HG03064 (cell line): Measurements from ENCODE around the gene BAD.

Source experiments
- ATAC-seq: cut with Tn5 transposase; IDR thresholded peaks from one replicate; pipeline ENCODE4 v1.9.1; 2021; ENCODE audit warnings: low read depth; ENCODE audit not compliant: unreplicated experiment

The BAD gene

DNA sequence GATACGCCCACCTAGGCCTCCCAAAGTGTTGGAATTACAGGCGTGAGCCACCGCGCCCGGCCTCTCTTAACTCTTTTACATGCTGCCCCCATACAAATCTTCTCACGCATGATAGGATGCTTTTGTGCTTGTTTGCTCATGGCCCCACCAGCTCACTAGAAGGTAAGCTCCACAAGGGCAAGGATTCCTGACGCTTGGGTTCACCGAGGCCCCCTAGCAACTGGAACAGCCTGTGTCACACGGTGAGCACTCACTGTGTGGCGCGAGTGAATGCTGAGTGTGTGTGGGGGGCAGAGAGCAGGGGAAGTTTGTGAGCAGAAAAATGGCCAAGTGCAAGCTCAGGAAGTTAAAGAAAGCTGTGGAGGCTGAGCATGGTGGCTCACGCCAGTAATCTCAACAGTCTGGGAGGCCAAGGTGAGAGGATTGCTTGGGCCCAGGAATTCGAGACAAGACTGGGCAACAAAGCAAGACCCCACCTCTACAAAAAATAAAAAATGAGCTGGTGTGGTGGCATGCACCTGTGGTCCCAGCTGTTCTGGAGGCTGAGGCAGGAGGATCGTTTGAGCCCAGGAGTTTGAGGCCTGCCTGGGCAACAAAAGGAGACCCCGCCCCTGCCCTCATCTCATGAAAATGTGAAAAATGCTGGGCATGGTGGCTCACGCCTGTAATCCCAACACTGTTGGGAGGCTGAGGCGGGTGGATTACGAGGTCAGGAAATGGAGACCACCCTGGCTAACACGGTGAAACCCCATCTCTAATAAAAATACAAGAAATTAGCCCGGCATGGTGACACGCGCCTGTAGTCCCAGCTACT lies 2.3 kb downstream of the BAD start:
- ATAC-seq: no peak

GRCh38 chr11:64278576-64279190 lies 5.8 kb downstream of the BAD start:
- ATAC-seq: no peak

- ATAC-seq: no peak
These were observed 7.6 kb downstream of the BAD start for GRCh38 chr11:64276653-64277431.

GRCh38 chr11:64275841-64276240 lies 8.6 kb downstream of the BAD start:
- ATAC-seq: no peak

- ATAC-seq: no peak
These were observed 9.2 kb downstream of the BAD start for GRCh38 chr11:64275031-64275800.

GRCh38 chr11:64269540-64270220 lies 14.8 kb downstream of the BAD start:
- peak; percentile 52 for ATAC-seq

DNA sequence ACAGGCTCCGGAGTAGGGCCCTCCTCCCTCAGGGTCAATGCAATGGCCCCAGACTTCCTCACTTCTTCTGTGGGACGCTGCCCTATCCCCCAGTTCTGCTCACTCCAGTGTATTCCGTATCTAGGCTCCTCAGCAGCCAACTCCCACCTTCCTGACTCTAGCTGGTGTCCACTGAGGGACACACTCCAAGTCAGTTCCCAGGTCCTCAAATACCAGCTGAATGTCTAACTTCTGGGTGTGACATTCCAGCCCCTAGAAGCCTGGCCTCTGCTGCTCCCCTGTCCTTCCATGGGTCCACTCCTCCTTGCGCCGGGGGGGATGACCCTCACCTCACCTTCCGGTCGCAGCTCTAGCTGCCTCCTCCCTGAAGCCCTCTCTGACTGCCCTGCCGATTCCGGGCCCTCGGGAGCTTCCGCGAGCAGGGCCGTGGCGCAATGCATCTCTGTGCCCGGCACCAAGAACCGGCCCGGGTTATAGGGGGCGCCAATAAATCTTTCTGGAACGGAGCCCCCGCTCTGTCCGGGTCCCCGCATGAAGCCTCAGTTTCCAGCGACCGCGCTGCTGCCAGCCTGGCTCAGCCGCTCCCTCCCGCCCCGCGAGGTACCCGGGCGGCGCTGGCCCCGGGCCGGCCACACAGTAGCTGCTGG lies 15.4 kb downstream of the BAD start:
- peak; percentile 22 for ATAC-seq

GRCh38 chr11:64268025-64268892 lies 16.2 kb downstream of the BAD start:
- ATAC-seq: no peak

GRCh38 chr11:64267207-64267945 lies 17.1 kb downstream of the BAD start:
- no peak for ATAC-seq

DNA sequence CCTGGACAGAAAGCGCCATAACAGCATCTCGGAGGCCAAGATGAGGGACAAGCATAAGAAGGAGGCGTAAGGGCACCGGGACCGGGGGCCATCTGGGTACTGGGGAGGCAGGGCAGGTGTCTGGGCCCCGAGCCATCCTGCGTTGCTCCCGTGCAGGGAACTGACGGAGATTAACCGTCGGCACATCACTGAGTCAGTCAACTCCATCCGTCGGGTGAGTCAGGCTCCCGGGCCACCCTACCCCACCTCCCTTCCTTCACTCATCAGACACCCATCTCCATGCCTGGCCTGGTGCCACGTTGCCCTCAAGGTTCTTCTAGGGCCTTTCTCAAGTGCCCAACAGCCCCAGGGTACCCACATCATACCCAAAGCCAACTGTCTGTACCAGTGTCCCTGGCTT lies 18.1 kb downstream of the BAD start:
- no peak for ATAC-seq

- no peak for ATAC-seq
These were observed 19.0 kb downstream of the BAD start for GRCh38 chr11:64265176-64266160.

GRCh38 chr11:64264371-64264852 lies 20.1 kb downstream of the BAD start:
- ATAC-seq: no peak

GRCh38 chr11:64263947-64264317 lies 20.5 kb downstream of the BAD start:
- no peak for ATAC-seq

DNA sequence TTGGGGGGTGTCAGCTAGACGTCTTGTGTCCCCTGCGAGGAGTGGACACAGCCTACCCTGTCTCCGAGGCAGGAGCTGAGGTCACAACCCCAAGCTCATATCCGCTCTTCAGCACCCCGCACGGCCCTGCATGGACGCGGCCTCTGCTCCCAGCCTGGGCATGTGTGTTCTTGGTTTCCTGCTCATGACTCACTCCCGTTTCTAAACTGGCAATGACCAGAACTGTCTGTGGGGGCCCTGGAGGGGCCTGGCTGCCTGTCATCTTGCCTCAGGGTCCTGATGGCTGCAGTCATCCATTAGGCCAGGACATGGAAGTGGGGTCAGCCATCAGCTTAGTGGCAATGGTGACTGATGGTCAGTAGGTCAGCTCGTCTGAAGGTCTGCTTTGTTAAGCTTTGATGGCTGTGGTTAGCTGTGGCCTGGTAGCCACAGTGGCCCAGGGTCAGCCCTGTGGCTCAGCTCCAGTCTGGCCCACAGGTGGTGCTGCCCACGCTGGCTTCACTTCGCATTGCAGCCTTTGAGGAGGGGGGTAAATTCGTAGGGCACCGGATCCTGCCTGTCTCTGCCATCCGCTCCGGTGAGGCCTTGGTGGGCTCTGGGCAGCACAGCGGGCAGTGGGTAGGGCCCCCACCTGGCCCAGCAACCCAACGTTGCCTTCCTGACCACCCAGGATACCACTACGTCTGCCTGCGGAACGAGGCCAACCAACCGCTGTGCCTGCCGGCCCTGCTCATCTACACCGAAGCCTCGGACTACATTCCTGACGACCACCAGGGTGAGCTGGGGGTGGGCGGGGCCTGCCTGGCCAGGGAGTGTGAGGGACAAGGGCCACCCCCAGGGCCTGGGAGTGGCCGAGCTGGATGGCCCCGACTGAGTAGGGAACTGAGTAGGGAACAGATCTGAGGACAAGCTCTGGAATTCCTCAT lies 21.2 kb downstream of the BAD start:
- no peak for ATAC-seq

- ATAC-seq: no peak
These were observed 22.0 kb downstream of the BAD start for GRCh38 chr11:64262271-64263002.
